Measurements from ENCODE around the gene CHRNG.

The CHRNG gene

DNA sequence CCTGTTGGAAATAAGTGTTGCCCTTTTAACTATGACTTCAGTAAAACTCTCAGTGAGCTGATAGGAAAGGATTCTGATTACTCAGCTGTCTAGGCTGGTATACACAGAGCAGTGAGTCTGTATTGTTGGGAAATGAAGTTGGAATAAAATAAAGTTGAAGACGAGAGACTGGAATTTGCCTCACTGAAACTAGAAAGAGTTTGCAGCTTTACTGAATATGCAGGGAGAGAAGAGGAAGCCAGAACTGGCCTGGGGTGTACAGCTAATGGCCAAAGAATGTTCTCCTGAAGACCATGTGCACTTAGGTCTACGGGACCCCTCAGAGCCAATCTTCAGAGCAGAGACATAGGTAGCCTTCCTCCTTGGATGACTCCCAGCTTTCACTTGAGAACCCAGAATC lies 37.5 kb downstream of the CHRNG start:
- no peak for DNase-seq (ENCODE audit: low read depth in 2 of 2)

- no peak for DNase-seq (ENCODE audit: low read depth in 2 of 2)
These were observed 38.3 kb downstream of the CHRNG start for GRCh38 chr2:232577841-232578240.

- DNase-seq (ENCODE audit: low read depth in 2 of 2), result no peak
These were observed 39.1 kb downstream of the CHRNG start for GRCh38 chr2:232578626-232579025.

DNA sequence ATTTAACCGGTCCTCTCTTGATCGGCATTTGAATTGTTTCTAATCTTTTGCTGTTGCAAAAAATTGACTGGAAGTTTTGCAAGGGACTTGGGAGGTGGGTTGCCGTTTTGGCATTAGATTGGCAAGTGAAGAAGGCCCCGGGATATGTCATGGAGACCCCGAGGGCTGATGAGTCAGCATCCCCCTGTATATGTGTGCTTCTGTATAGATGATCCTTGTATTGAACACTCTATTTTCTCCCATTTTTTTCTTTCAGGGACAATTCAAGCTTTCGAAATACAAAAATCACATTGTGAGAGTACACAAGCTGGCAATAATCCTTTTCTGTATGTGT lies 41.1 kb downstream of the CHRNG start:
- DNase-seq (ENCODE audit: low read depth in 2 of 2), result no peak

- DNase-seq (ENCODE audit: low read depth in 2 of 2), result no peak
These were observed 42.2 kb downstream of the CHRNG start for GRCh38 chr2:232581725-232582124.

GRCh38 chr2:232584238-232584637 lies 44.7 kb downstream of the CHRNG start:
- no peak for DNase-seq (ENCODE audit: low read depth in 2 of 2)

DNA sequence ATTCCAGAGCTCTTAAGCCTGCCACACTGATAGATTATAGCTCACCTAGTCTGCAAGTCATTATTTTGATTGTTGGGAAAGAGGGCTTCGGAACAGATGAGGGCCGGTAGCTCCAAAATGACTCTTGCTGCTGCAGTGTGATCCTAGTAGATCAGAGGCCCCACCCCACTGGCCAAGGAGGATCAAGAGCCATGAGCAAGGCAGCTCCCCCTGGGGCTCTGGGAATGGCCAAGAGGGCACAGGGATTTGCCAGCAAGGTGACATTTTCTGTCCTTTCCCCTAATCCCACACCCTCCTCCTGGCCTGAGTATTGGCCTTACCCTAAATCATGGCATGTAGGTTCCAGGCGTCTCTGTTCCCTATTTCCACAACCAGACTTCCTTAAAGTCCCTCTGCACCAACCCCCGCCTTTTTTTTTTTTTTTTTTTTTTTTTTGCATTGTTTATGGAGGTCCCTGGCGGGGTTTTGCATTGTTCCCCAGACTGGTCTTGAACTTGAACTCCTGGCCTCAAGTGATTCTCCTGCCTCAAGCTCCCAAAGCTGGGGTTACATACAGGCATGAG lies 47.5 kb downstream of the CHRNG start:
- no peak for DNase-seq (ENCODE audit: low read depth in 2 of 2)

GRCh38 chr2:232587512-232587911 lies 48.0 kb downstream of the CHRNG start:
- no peak for DNase-seq (ENCODE audit: low read depth in 2 of 2)

DNA sequence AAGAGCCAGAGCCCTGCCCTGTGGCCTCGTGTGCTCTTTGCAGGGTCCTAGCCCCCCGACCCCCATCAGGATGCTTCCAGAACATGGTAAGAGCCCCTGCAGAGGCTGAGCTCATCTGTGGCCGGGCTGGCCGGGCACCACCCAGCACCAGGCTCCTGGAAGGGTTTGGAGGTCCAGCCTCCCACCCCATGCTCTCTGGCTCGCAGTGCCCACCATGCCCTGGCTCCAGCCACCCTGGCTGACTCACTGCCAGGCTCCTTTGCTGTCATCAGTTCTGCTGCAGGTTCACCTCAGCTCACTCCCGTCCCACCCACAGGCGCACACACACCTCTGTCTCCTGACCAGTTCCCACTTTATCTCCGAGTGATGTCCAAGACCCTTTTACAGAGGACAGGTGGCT lies 48.5 kb downstream of the CHRNG start:
- no peak for DNase-seq (ENCODE audit: low read depth in 2 of 2)

GRCh38 chr2:232588680-232589585 lies 49.4 kb downstream of the CHRNG start:
- no peak for DNase-seq (ENCODE audit: low read depth in 2 of 2)

DNA sequence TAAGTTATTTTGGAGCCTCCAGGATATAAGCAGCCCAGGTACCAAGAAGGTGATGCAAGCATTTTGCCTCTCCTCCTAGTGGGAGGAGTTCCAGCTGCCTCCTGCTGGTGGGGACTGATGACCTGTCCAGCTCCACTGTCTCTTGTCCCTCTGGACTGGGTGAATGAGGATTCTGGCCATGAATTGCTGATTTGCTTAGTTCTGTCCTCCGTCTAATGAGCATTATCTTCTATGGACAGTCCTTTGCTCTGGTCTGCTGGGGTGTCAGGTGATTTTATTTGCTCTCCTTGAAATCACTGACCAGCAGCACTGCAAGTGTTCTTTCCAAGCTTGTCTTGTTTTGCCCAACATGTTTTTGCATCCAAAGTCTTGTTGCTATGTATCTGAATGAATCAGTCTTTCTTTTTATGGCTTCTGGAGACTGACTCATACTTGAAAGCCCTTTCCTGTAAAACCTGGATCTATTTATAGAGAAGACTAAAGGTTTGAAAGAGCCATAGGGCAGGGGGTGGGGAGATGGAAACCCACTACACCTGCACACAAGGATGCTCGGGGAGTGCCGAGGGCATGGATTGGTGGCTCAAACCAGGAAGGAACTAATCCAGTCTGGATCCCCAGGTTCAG lies 53.4 kb downstream of the CHRNG start:
- DNase-seq (ENCODE audit: low read depth in 2 of 2), result no peak

DNA sequence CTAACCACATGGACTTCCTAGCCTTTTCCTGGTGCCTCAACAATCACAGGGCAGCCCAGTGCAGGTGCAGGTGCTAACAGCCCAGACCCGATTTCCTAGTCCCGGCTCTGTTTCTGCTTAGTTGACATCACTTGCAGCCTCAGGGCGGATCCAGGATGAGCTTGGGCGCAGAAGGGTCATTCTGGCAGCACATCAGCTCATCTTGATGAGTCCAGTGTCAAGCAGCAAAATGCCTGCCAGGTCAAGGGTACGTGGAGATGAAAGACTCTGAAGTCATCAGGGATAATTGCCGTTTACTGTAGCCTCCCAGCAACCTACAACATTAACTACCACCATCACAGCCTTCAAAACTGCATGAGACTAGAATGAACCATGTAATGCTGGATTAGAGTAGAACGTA lies 54.5 kb downstream of the CHRNG start:
- DNase-seq (ENCODE audit: low read depth in 2 of 2), result no peak

All from stimulated activated CD4-positive, alpha-beta T cell treated with anti-CD3 and anti-CD28 coated beads, Interleukin-1b, Interleukin-23, amount 100 ng/mL, for 1 hour (primary cell).